ENCODE results near the gene ATP5PO.

Gene ATP5PO

DNA sequence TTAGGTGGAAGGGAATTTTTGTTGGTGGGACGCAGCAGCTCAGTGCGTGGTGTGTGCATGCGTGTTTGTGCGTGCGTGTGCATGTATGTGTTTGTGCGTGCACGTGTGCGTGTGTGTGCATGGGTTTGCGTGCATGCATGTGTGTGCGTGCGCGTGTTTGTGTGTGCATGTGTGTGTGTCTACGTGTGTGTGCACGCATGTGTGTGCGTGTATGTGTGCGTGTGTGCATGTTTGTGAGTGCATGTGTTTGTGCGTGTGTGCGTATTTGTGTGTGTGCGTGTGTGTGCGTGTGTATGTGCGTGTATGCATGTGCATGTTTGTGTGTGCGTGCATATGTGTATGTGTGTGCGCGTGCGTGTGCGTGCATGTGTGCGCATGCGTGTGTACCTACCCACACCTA is 20.2 kb downstream of the ATP5PO start:
- WGBS (ENCODE audit: extremely low coverage, insufficient coverage, low lambda C conversion rate): no CpG with 5 or more reads among the region's 28 CpGs

DNA sequence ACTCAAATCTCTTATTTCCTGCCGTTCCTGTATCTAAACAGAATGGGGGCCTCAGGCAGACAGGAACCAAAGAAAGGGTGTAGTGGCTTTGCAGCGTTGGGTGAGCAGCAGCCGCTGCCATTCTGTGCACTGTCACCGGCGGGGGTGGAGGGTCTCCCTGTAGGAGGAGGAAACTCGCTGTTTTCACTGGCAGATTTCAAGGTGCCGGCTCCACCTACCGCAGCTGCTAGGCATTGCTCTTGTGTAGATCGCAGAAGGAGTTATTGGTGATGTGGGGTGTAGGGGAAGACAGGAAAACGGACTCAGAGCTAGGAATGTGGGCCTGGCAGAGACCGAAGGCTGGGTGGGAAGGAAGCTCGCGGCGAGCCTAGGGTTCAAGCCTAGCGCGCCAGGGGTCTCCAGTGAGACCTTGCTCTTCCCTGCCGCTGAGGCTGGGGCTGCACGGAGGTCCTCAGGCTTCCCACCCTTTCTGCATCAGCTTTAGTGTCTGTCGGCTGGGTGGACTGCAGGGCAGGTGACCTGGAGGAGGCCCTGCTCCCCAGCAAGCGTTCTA is 20.8 kb downstream of the ATP5PO start:
- WGBS (ENCODE audit: extremely low coverage, insufficient coverage, low lambda C conversion rate): no CpG with 5 or more reads among the region's 20 CpGs
- Histone ChIP-seq H3K79me2 (ENCODE audit: control insufficient read depth, insufficient read depth, low read length) (no peaks in the 10 kb centered on the region), H3K27ac (ENCODE audit: low read depth, low read length) (no peak overlapping the region), H4K8ac (ENCODE audit: low read depth, low read length) (no peak overlapping the region), H3K4me2 (ENCODE audit: low read length) (peak overlapping the region; percentile 14), H2BK15ac (replicated peaks; ENCODE audit: low read depth) (no peak overlapping the region), H3K18ac (ENCODE audit: low read length) (no peak overlapping the region), H3K27me3 (ENCODE audit: insufficient read depth, low read length, poor library complexity) (no peaks in the 10 kb centered on the region), H3K4me3 (ENCODE audit: low read length) (no peak overlapping the region), H2BK5ac (ENCODE audit: low read length) (no peak overlapping the region), H4K5ac (ENCODE audit: low read length) (no peak overlapping the region), H2BK120ac (ENCODE audit: low read depth, low read length) (no peak overlapping the region), H2AK5ac (ENCODE audit: low read length) (no peak overlapping the region), H3K23ac (ENCODE audit: low read length) (no peak overlapping the region), H3K9ac (ENCODE audit: low read length) (peak overlapping the region; percentile 23), H3K56ac (ENCODE audit: low read length) (peak overlapping the region; percentile 66), H3K4me1 (ENCODE audit: control insufficient read depth, low read depth, low read length) (peaks cover 2% of the 10 kb centered on the region), H3K4ac (ENCODE audit: low read depth, low read length) (no peak overlapping the region), H3K36me3 (ENCODE audit: control insufficient read depth, insufficient read depth, low read length) (no peaks in the 10 kb centered on the region), H3K79me1 (ENCODE audit: low read length) (no peaks in the 10 kb centered on the region)
- DNase-seq: peak; percentile 94

More for the DNA sequence above, 20.2 kb downstream of the ATP5PO start:
- Histone ChIP-seq H3K9ac (ENCODE audit: low read length) (no peak overlapping the region), H3K23ac (ENCODE audit: low read length) (no peak overlapping the region), H2BK5ac (ENCODE audit: low read length) (no peak overlapping the region), H3K4me1 (ENCODE audit: control insufficient read depth, low read depth, low read length) (peaks cover 2% of the 10 kb centered on the region), H2BK120ac (ENCODE audit: low read depth, low read length) (no peak overlapping the region), H3K4ac (ENCODE audit: low read depth, low read length) (no peak overlapping the region), H3K79me1 (ENCODE audit: low read length) (no peaks in the 10 kb centered on the region), H2AK5ac (ENCODE audit: low read length) (no peak overlapping the region), H3K4me2 (ENCODE audit: low read length) (no peak overlapping the region), H3K18ac (ENCODE audit: low read length) (no peak overlapping the region), H2BK15ac (replicated peaks; ENCODE audit: low read depth) (no peak overlapping the region), H3K36me3 (ENCODE audit: control insufficient read depth, insufficient read depth, low read length) (no peaks in the 10 kb centered on the region), H3K27me3 (ENCODE audit: insufficient read depth, low read length, poor library complexity) (no peaks in the 10 kb centered on the region), H4K5ac (ENCODE audit: low read length) (no peak overlapping the region), H3K4me3 (ENCODE audit: low read length) (no peak overlapping the region), H3K27ac (ENCODE audit: low read depth, low read length) (no peak overlapping the region), H3K56ac (ENCODE audit: low read length) (no peak overlapping the region), H3K79me2 (ENCODE audit: control insufficient read depth, insufficient read depth, low read length) (no peaks in the 10 kb centered on the region), H4K8ac (ENCODE audit: low read depth, low read length) (no peak overlapping the region)
- no peak for DNase-seq

DNA sequence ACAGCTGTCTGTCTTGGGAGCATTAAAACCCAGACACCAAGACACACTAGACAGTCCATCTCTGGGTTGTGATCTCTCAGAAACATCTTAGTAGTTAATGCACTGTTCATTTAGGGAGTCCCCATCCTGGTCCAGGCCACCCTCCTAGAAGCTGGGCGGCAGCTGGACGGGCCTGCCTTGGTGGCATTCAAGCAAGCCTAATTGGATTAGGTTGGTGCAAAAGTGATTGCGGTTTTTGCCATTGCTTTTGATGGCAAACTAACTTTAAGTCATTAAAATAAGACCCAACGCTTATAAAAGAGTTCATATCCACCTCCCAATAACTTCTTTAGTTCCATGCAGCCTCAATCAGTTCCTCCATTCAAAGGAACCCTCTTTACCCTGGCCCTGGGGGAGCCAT is 21.7 kb downstream of the ATP5PO start:
- no peaks in the 10 kb centered on the region for H3K79me1 ChIP-seq (ENCODE audit: low read length)
- H3K18ac ChIP-seq (ENCODE audit: low read length): no peak overlapping the region
- H4K5ac ChIP-seq (ENCODE audit: low read length): no peak overlapping the region
- no peaks in the 10 kb centered on the region for H3K36me3 ChIP-seq (ENCODE audit: control insufficient read depth, insufficient read depth, low read length)
- no CpG with 5 or more reads among the region's 4 CpGs for WGBS (ENCODE audit: extremely low coverage, insufficient coverage, low lambda C conversion rate)
- no peak overlapping the region for H2BK5ac ChIP-seq (ENCODE audit: low read length)
- H2BK15ac ChIP-seq (replicated peaks; ENCODE audit: low read depth): no peak overlapping the region
- no peak overlapping the region for H4K8ac ChIP-seq (ENCODE audit: low read depth, low read length)
- H3K27me3 ChIP-seq (ENCODE audit: insufficient read depth, low read length, poor library complexity): no peaks in the 10 kb centered on the region
- H3K4ac ChIP-seq (ENCODE audit: low read depth, low read length): no peak overlapping the region
- DNase-seq: peak; percentile 22
- H3K56ac ChIP-seq (ENCODE audit: low read length): no peak overlapping the region
- H3K4me1 ChIP-seq (ENCODE audit: control insufficient read depth, low read depth, low read length): peaks cover 2% of the 10 kb centered on the region
- no peak overlapping the region for H2BK120ac ChIP-seq (ENCODE audit: low read depth, low read length)
- H2AK5ac ChIP-seq (ENCODE audit: low read length): no peak overlapping the region
- H3K4me2 ChIP-seq (ENCODE audit: low read length): no peak overlapping the region
- H3K9ac ChIP-seq (ENCODE audit: low read length): no peak overlapping the region
- no peak overlapping the region for H3K27ac ChIP-seq (ENCODE audit: low read depth, low read length)
- H3K79me2 ChIP-seq (ENCODE audit: control insufficient read depth, insufficient read depth, low read length): no peaks in the 10 kb centered on the region
- no peak overlapping the region for H3K23ac ChIP-seq (ENCODE audit: low read length)
- no peak overlapping the region for H3K4me3 ChIP-seq (ENCODE audit: low read length)

DNA sequence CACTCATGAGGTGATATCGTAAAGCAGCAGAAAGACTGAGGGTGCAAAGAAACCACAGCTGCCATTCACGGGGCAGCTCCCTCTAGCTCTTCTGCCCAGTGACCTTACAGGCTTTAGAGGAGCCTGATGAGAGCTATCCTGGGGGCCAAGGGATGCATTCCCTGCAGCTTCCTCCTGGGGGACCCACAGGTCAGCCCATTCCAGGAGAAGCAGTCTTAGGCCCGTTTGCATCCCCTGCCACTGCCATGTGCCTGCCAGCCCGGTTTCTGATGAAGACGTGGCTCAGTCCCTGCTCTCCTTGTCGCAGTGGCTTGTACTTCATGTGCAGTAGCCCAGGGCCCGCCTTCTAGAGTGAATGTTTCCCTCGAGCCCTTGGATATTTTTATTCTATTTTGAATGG is 22.8 kb downstream of the ATP5PO start:
- H3K79me2 ChIP-seq (ENCODE audit: control insufficient read depth, insufficient read depth, low read length): no peaks in the 10 kb centered on the region
- no peak overlapping the region for H2AK5ac ChIP-seq (ENCODE audit: low read length)
- no peak overlapping the region for H3K18ac ChIP-seq (ENCODE audit: low read length)
- H3K27ac ChIP-seq (ENCODE audit: low read depth, low read length): no peak overlapping the region
- no peak overlapping the region for H3K23ac ChIP-seq (ENCODE audit: low read length)
- peak; percentile 88 for DNase-seq
- no peak overlapping the region for H3K4me2 ChIP-seq (ENCODE audit: low read length)
- no peaks in the 10 kb centered on the region for H3K79me1 ChIP-seq (ENCODE audit: low read length)
- H2BK120ac ChIP-seq (ENCODE audit: low read depth, low read length): no peak overlapping the region
- WGBS (ENCODE audit: extremely low coverage, insufficient coverage, low lambda C conversion rate): no CpG with 5 or more reads among the region's 8 CpGs
- H3K4me1 ChIP-seq (ENCODE audit: control insufficient read depth, low read depth, low read length): peaks cover 2% of the 10 kb centered on the region
- no peak overlapping the region for H2BK5ac ChIP-seq (ENCODE audit: low read length)
- no peak overlapping the region for H4K5ac ChIP-seq (ENCODE audit: low read length)
- no peaks in the 10 kb centered on the region for H3K36me3 ChIP-seq (ENCODE audit: control insufficient read depth, insufficient read depth, low read length)
- H4K8ac ChIP-seq (ENCODE audit: low read depth, low read length): no peak overlapping the region
- no peak overlapping the region for H3K4ac ChIP-seq (ENCODE audit: low read depth, low read length)
- H3K27me3 ChIP-seq (ENCODE audit: insufficient read depth, low read length, poor library complexity): no peaks in the 10 kb centered on the region
- no peak overlapping the region for H3K9ac ChIP-seq (ENCODE audit: low read length)
- no peak overlapping the region for H2BK15ac ChIP-seq (replicated peaks; ENCODE audit: low read depth)
- H3K56ac ChIP-seq (ENCODE audit: low read length): no peak overlapping the region
- no peak overlapping the region for H3K4me3 ChIP-seq (ENCODE audit: low read length)

DNA sequence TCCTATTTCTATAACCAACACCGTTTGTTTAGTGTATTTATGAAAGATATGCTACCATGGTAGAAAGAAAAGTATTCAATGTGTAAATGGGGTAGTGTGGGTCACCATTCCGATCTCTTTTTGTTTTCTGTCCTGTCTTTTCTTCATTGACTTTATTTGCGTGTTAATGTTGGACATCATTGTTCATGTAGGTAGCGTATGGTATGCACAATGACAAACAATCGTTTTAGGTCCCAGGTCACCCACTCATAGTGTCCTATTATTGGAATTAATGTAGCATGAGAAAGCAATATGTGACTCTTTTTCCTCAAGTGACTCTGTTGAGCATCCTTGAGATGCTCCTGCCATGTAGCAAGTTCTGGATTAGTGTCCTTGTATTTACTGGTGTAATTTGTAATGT is 25.4 kb downstream of the ATP5PO start:
- Histone ChIP-seq H3K4me3 (ENCODE audit: low read length) (no peak overlapping the region), H3K4me2 (ENCODE audit: low read length) (no peak overlapping the region), H3K79me1 (ENCODE audit: low read length) (no peaks in the 10 kb centered on the region), H3K36me3 (ENCODE audit: control insufficient read depth, insufficient read depth, low read length) (no peaks in the 10 kb centered on the region), H4K5ac (ENCODE audit: low read length) (no peak overlapping the region), H3K4ac (ENCODE audit: low read depth, low read length) (no peak overlapping the region), H3K9ac (ENCODE audit: low read length) (no peak overlapping the region), H2BK5ac (ENCODE audit: low read length) (no peak overlapping the region), H2AK5ac (ENCODE audit: low read length) (no peak overlapping the region), H3K27me3 (ENCODE audit: insufficient read depth, low read length, poor library complexity) (no peaks in the 10 kb centered on the region), H3K79me2 (ENCODE audit: control insufficient read depth, insufficient read depth, low read length) (no peaks in the 10 kb centered on the region), H4K8ac (ENCODE audit: low read depth, low read length) (no peak overlapping the region), H3K56ac (ENCODE audit: low read length) (no peak overlapping the region), H2BK15ac (replicated peaks; ENCODE audit: low read depth) (no peak overlapping the region), H3K4me1 (ENCODE audit: control insufficient read depth, low read depth, low read length) (peaks cover 2% of the 10 kb centered on the region), H3K18ac (ENCODE audit: low read length) (no peak overlapping the region), H3K23ac (ENCODE audit: low read length) (no peak overlapping the region), H2BK120ac (ENCODE audit: low read depth, low read length) (no peak overlapping the region), H3K27ac (ENCODE audit: low read depth, low read length) (no peak overlapping the region)
- DNase-seq: no peak
- WGBS (ENCODE audit: extremely low coverage, insufficient coverage, low lambda C conversion rate): no CpG with 5 or more reads among the region's 5 CpGs

DNA sequence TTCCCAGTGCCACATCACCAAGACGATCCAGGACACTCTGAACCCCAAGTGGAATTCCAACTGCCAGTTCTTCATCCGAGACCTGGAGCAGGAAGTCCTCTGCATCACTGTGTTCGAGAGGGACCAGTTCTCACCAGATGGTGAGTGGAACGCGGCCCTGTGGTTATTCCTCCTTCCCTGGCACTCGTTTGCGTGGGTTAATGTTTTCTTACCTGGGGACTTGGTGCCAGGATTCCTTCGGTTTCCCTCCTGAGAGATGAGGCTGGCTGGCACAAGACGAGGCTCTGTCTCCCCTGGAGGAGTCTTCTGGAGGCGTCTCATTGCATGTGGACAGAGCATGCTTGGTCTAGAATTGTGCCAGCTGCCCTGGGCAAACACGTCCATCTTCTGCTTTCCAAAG is 29.3 kb downstream of the ATP5PO start:
- Histone ChIP-seq H2BK15ac (replicated peaks; ENCODE audit: low read depth) (no peak overlapping the region), H4K5ac (ENCODE audit: low read length) (no peak overlapping the region), H3K27me3 (ENCODE audit: insufficient read depth, low read length, poor library complexity) (no peaks in the 10 kb centered on the region), H3K56ac (ENCODE audit: low read length) (no peak overlapping the region), H3K4me1 (ENCODE audit: control insufficient read depth, low read depth, low read length) (no peaks in the 10 kb centered on the region), H3K27ac (ENCODE audit: low read depth, low read length) (no peak overlapping the region), H3K4me3 (ENCODE audit: low read length) (no peak overlapping the region), H2AK5ac (ENCODE audit: low read length) (no peak overlapping the region), H3K18ac (ENCODE audit: low read length) (no peak overlapping the region), H4K8ac (ENCODE audit: low read depth, low read length) (no peak overlapping the region), H3K4me2 (ENCODE audit: low read length) (no peak overlapping the region), H3K79me2 (ENCODE audit: control insufficient read depth, insufficient read depth, low read length) (no peaks in the 10 kb centered on the region), H2BK5ac (ENCODE audit: low read length) (no peak overlapping the region), H3K4ac (ENCODE audit: low read depth, low read length) (no peak overlapping the region), H2BK120ac (ENCODE audit: low read depth, low read length) (no peak overlapping the region), H3K9ac (ENCODE audit: low read length) (no peak overlapping the region), H3K79me1 (ENCODE audit: low read length) (no peaks in the 10 kb centered on the region), H3K23ac (ENCODE audit: low read length) (no peak overlapping the region), H3K36me3 (ENCODE audit: control insufficient read depth, insufficient read depth, low read length) (no peaks in the 10 kb centered on the region)
- WGBS (ENCODE audit: extremely low coverage, insufficient coverage, low lambda C conversion rate): no CpG with 5 or more reads among the region's 11 CpGs
- no peak for DNase-seq

Data from mesendoderm (in vitro differentiated cells).